Sigmoid colon (tissue), 7 donors: ENCODE results near the gene PCDHGB6. TPM values are rescaled to one million over a fixed set of nuclear protein-coding genes. Genes with fewer than 3 reads are reported as not detected.
A peak's percentile ranks its signal among the peaks of the same experiment; 100 is the strongest.
"Not testable (repeated sequence)": the region's sequence is repeated elsewhere in the genome, so short reads cannot be mapped to it uniquely, and the experiment has no call there.

Source experiments
- DNase-seq: peaks from one replicate; pipeline ENCODE4 v3.0.0-alpha.2; 2019
- H3K27ac ChIP-seq, 4 donors: fragments of 200-600 bp; sonication (generic); one replicate each; pipeline ENCODE4 v1.5.1; 2016 to 2019; ENCODE audit warnings: mild to moderate bottlenecking in 1 of 4
- H3K27me3 ChIP-seq, 3 donors: fragments of 200-600 bp; sonication (generic); one replicate each; pipeline ENCODE4 v1.5.1; 2019; ENCODE audit warnings: mild to moderate bottlenecking in 1 of 3
- H3K36me3 ChIP-seq, 4 donors: fragments of 200-600 bp; sonication (generic); one replicate each; pipeline ENCODE4 v1.5.1; 2016 to 2019
- H3K4me1 ChIP-seq, 4 donors: fragments of 200-600 bp; sonication (generic); one replicate each; pipeline ENCODE4 v1.5.1; 2017 to 2019
- H3K4me3 ChIP-seq, 4 donors: fragments of 200-600 bp; sonication (generic); one replicate each; pipeline ENCODE4 v1.5.1; 2017 to 2019; ENCODE audit warnings: mild to moderate bottlenecking in 2 of 4, moderate library complexity in 1 of 4
- H3K9me3 ChIP-seq, 4 donors: fragments of 200-600 bp in 3 of 4; sonication (generic) in 3 of 4; one replicate each; pipeline versions ENCODE4 v1.5.1 to v1.6.1; 2013 to 2019
- CTCF ChIP-seq, 4 experiments: fragments of 450-650 bp in 3 of 4; fragments of 200-600 bp in 1 of 4; IDR thresholded peaks; one replicate each; pipeline ENCODE4 v1.5.1; 2016 to 2019; ENCODE audit warnings: antibody characterized with exemption in 4 of 4, mild to moderate bottlenecking in 3 of 4, moderate library complexity in 2 of 4
- EP300 ChIP-seq, 4 donors: sonication (generic); formaldehyde crosslinking; IDR thresholded peaks; one replicate each; pipeline ENCODE4 v1.6.1; 2017; ENCODE audit warnings: antibody characterized with exemption in 4 of 4
- POLR2A ChIP-seq, 2 donors: fragments of 450-650 bp; IDR thresholded peaks; one replicate each; pipeline ENCODE4 v1.6.1; 2016; ENCODE audit warnings: antibody characterized with exemption in 2 of 2, mild to moderate bottlenecking in 2 of 2, moderate library complexity in 2 of 2
- POLR2AphosphoS5 ChIP-seq, 4 donors: sonication (generic); formaldehyde crosslinking; IDR thresholded peaks; one replicate each; pipeline ENCODE4 v1.6.1; 2017; ENCODE audit warnings: antibody characterized with exemption in 4 of 4
- WGBS, 2 donors: extraction: QIAGEN DNeasy Blood & Tissue Kit; methylation state at CpG; one replicate each; pipeline ENCODE4 v1.1.7; 2013; 5-methylcytosine and 5-hydroxymethylcytosine counted together
- intact Hi-C: fragments of 100-400 bp; cut with DNase I; formaldehyde crosslinking; loops from one replicate; pipeline ENCODE4 v1.15.1; 2023
- polyA plus RNA-seq, 3 donors: library from polyadenylated mRNA; stranded (reverse); fragments of 200-250 nt; gene quantifications; one replicate each; pipeline ENCODE4 v1.2.3, GENCODE V29; 2013
- total RNA-seq, 4 donors: library from RNA; depleted of rRNA; stranded (reverse); fragments of >200 nt; gene quantifications; one replicate each; pipeline ENCODE4 v1.1.0, GENCODE V29; 2016
- donor health status: healthy with polysubstance abuse.
- donor health status: Bipolar disorder and iron deficiency.
- donor health status: healthy.

The PCDHGB6 gene
- total and polyA plus RNA-seq, 7 donors = 1.2 to 15.0 (median 11.5) TPM; not detected in 2

DNA sequence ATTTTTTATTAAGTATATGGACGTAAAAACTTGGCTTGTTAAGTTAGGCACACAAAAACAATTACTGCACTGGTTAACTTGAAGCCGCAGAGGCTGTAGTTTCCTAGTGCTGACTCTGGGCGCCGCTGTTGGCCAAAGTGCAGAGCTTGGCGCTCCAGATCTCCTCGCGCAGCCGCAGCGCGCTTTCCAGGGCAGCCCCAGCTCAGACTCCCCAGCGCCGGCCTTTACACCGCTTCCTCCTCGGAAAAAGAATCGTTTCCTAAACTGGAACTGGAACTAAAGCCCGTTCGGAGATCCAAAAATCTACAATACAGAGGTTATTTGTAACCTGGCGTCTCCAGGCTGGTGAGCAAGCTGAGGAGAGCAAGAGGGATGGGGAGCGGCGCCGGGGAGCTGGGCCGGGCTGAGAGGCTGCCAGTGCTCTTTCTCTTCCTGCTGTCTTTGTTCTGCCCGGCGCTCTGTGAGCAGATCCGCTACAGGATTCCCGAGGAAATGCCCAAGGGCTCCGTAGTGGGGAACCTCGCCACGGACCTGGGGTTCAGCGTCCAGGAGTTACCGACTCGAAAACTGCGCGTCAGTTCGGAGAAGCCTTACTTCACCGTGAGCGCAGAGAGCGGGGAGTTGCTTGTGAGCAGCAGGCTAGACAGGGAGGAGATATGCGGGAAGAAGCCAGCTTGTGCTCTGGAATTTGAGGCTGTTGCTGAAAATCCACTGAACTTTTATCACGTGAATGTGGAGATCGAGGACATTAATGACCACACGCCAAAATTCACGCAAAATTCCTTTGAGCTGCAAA lies 9.9 kb upstream of the PCDHGB6 start, which contains the start of gene PCDHGB5:
Gene PCDHGB5 (plus strand): TSS at position 192 of the 796 bp plus-strand sequence. CDS start 181 bp downstream, at position 373.
- DNase-seq, H3K36me3 ChIP-seq, intact Hi-C loops, H3K4me1 ChIP-seq, H3K27ac ChIP-seq: not testable (repeated sequence)
- peaks cover 0 to 11% (median 0%) of the 10 kb centered on the region in 3 donors for H3K27me3 ChIP-seq
- WGBS, 2 donors = 10 to 22% methylated on average over 25 of the region's 43 CpGs
- H3K4me3 ChIP-seq = peak within 1 kb of the TSS in 3 of 4 donors; percentile 16 to 26 (median 25)
- peaks cover 40 to 88% (median 71%) of the 10 kb centered on the region in 4 donors for H3K9me3 ChIP-seq
- peak in 2 of 4 experiments; percentile 11 to 27 for TF ChIP-seq CTCF (IDR thresholded peaks at IDR 0.05)

GRCh38 chr5:141398608-141399007 lies 9.2 kb upstream of the PCDHGB6 start:
- intact Hi-C loops = no loop called here
- Histone ChIP-seq H3K27ac (no peak overlapping the region), H3K27me3 (peaks cover 0 to 5% (median 0%) of the 10 kb centered on the region in 3 donors), H3K36me3 (peaks cover 0 to 5% (median 0%) of the 10 kb centered on the region in 4 donors), H3K4me3 (no peak overlapping the region), H3K9me3 (peaks cover 41 to 88% (median 71%) of the 10 kb centered on the region in 4 donors), H3K4me1 (no peaks in the 10 kb centered on the region)
- DNase-seq = no peak
- WGBS, 2 donors = 31 to 46% methylated on average over 15 of the region's 15 CpGs
- no peak for TF ChIP-seq CTCF (IDR thresholded peaks at IDR 0.05)
- no peak for TF ChIP-seq POLR2AphosphoS5 (IDR thresholded peaks at IDR 0.05)
- TF ChIP-seq EP300 (IDR thresholded peaks at IDR 0.05) = no peak
- no peak for TF ChIP-seq POLR2A (IDR thresholded peaks at IDR 0.05)

DNA sequence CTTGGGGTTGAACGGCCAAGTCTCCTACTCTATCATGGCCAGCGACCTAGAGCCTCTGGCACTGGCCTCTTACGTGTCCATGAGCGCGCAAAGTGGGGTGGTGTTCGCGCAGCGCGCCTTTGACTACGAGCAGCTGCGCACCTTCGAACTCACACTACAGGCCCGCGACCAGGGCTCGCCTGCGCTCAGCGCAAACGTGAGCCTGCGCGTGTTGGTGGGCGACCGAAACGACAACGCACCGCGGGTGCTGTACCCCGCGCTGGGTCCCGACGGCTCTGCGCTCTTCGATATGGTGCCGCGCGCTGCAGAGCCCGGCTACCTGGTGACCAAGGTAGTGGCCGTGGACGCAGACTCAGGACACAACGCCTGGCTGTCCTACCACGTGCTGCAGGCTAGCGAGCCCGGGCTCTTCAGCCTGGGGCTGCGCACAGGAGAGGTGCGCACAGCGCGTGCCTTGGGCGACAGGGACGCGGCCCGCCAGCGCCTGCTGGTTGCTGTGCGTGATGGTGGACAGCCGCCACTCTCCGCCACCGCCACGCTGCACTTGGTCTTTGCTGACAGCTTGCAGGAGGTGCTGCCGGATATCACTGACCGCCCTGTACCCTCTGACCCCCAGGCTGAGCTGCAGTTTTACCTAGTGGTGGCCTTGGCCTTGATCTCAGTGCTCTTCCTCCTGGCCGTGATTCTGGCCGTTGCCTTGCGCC lies 8.1 kb upstream of the PCDHGB6 start:
- WGBS, 2 donors = 36 to 64% methylated on average over 61 of the region's 61 CpGs
- H3K36me3 ChIP-seq = peaks cover 0 to 5% (median 0%) of the 10 kb centered on the region in 4 donors
- DNase-seq = no peak
- H3K27me3 ChIP-seq = no peaks in the 10 kb centered on the region
- intact Hi-C loops = no loop called here
- H3K27ac ChIP-seq = no peak overlapping the region
- peaks cover 41 to 88% (median 72%) of the 10 kb centered on the region in 4 donors for H3K9me3 ChIP-seq
- no peaks in the 10 kb centered on the region for H3K4me1 ChIP-seq
- TF ChIP-seq POLR2AphosphoS5 (IDR thresholded peaks at IDR 0.05) = no peak
- TF ChIP-seq EP300 (IDR thresholded peaks at IDR 0.05) = no peak
- no peak for TF ChIP-seq POLR2A (IDR thresholded peaks at IDR 0.05)
- no peak for TF ChIP-seq CTCF (IDR thresholded peaks at IDR 0.05)
- no peak overlapping the region for H3K4me3 ChIP-seq

DNA sequence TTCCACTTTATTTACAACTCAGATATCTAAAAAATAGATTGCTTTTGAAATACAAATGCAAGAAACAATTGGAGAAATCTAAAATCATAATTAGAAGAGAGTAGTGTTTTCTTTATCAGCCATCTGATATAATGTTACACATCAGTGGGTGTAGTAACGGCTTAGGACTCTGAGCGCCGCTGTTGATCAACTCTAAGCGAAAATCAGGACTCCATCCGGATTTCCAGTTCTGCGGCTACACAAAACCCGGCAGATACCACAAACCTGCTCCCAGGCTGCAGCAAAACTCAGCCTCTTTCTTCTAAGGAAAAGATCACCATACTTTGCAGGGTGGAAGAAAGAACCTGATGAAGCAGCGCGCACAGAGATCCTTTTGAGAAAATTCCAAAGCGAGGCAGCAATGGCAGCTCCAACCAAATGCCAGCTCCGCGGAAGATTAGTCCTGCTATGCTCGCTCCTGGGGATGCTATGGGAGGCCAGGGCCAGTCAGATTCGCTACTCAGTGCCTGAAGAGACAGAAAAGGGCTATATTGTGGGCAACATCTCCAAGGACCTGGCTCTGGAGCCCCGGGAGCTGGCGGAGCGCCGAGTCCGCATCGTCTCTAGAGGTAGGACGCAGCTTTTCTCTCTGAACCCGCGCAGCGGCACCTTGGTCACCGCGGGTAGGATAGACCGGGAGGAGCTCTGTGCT lies 5.1 kb upstream of the PCDHGB6 start, which contains the start of gene PCDHGA9:
Gene PCDHGA9 (plus strand): TSS at position 226 of the 691 bp plus-strand sequence. CDS start 175 bp downstream, at position 401.
- H3K36me3 ChIP-seq = peaks cover 0 to 5% (median 0%) of the 10 kb centered on the region in 4 donors
- no peaks in the 10 kb centered on the region for H3K27me3 ChIP-seq
- H3K9me3 ChIP-seq = peaks cover 36 to 89% (median 79%) of the 10 kb centered on the region in 4 donors
- no peak within 1 kb of the TSS for H3K27ac ChIP-seq
- DNase-seq = no peak
- 20 to 51% methylated on average over 27 of the region's 27 CpGs for WGBS, 2 donors
- H3K4me3 ChIP-seq = peak within 1 kb of the TSS in 3 of 4 donors; percentile 19 to 23 (median 21)
- no peak for TF ChIP-seq POLR2A (IDR thresholded peaks at IDR 0.05)
- no peak for TF ChIP-seq POLR2AphosphoS5 (IDR thresholded peaks at IDR 0.05)
- no peak for TF ChIP-seq EP300 (IDR thresholded peaks at IDR 0.05)
- TF ChIP-seq CTCF (IDR thresholded peaks at IDR 0.05) = no peak
- intact Hi-C loops = no loop called here
- H3K4me1 ChIP-seq = no peaks in the 10 kb centered on the region
